Measurements from ENCODE around the gene TGDS. TPM values are rescaled to one million over a fixed set of nuclear protein-coding genes. Genes with fewer than 3 reads are reported as not detected.
A peak's percentile ranks its signal among the peaks of the same experiment; 100 is the strongest.

Gene TGDS
- total and polyA plus RNA-seq, 2 of the 8 experiments (the other 6 are each of a cell fraction or from before 2014, with no cell fraction given) = 11.6 to 11.8 TPM

DNA sequence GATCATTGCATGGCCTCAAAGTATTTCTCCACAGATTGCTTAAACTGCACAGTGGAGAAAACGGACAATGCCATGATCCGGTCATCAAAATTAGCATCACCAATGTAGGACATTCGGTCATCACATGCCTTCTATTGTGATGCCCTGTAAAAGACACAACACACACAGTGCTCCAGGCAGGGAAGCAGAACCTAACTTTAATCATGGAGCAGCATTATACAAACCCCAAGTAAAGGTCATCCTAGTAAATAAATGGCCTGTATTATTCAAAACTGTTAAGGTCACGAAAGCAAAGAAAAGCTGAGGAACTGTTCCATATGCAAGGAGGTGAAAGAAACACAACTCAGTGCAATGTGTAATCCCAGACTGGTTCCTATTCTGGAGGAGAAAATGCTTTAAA, 42.2 kb downstream of the TGDS start:
- Histone ChIP-seq H3K4me3 (ENCODE audit: extremely low read depth in 1 of 4, insufficient read depth in 2 of 4, low read depth in 3 of 4, low read length in 4 of 4) (no peak overlapping the region), H3K79me2 (ENCODE audit: control insufficient read depth in 1 of 2, insufficient read depth in 2 of 2, low read length in 2 of 2) (no peaks in the 10 kb centered on the region), H2BK5ac (ENCODE audit: low read depth, low read length) (no peak overlapping the region), H3K79me1 (ENCODE audit: low read depth, low read length) (no peaks in the 10 kb centered on the region), H3K23ac (ENCODE audit: insufficient read length) (no peak overlapping the region), H4K5ac (ENCODE audit: insufficient read length, low read depth, low read length) (no peak overlapping the region), H3K56ac (replicated peaks; ENCODE audit: insufficient read length, low read depth, low read length) (no peak overlapping the region), H2BK120ac (replicated peaks; ENCODE audit: low read depth, low read length) (no peak overlapping the region), H2BK12ac (ENCODE audit: low read depth, low read length) (no peak overlapping the region), H3K4me2 (ENCODE audit: insufficient read depth in 1 of 2, low read depth in 2 of 2, low read length in 2 of 2) (no peak overlapping the region), H4K8ac (ENCODE audit: extremely low read depth, insufficient read depth, low read length) (no peak overlapping the region), H3K9me3 (ENCODE audit: insufficient read depth in 2 of 2, low read depth in 1 of 2, low read length in 1 of 2) (no peaks in the 10 kb centered on the region; a peak in 1 of 4 replicates), H4K91ac (replicated peaks; ENCODE audit: insufficient read length, low read length) (no peak overlapping the region), H3K36me3 (ENCODE audit: control insufficient read depth in 2 of 4, insufficient read depth in 4 of 4, low read length in 3 of 4) (no peaks in the 10 kb centered on the region), H3K4me1 (replicated peaks in 1 of 4; ENCODE audit: control insufficient read depth in 3 of 4, insufficient read depth in 4 of 4, low read length in 3 of 4) (no peaks in the 10 kb centered on the region), H3K14ac (ENCODE audit: insufficient read length) (no peak overlapping the region), H3K23me2 (ENCODE audit: low read depth, low read length) (peaks cover 4% of the 10 kb centered on the region), H3K27ac (ENCODE audit: low read depth, low read length) (no peak overlapping the region), H2AFZ (ENCODE audit: low read length) (0 out of 2 replicates have a peak overlapping the region, but pooled peaks have one; percentile 35), H3K27me3 (replicated peaks in 1 of 4; ENCODE audit: control insufficient read depth in 3 of 4, extremely low read depth in 1 of 4, insufficient read depth in 3 of 4, low read length in 3 of 4) (no peaks in the 10 kb centered on the region; a peak in 1 of 7 replicates), H2AK5ac (ENCODE audit: low read depth, low read length) (no peak overlapping the region), H3K4ac (replicated peaks; ENCODE audit: insufficient read length, low read depth, low read length) (no peak overlapping the region), H3K9ac (replicated peaks in 1 of 4; ENCODE audit: extremely low read depth in 1 of 4, low read depth in 3 of 4, low read length in 3 of 4) (0 out of 7 replicates have a peak overlapping the region, but pooled peaks of 1 of the 4 experiments have one; percentile 11), H2BK15ac (ENCODE audit: low read length) (no peak overlapping the region), H3K18ac (ENCODE audit: extremely low read depth, low read length) (no peak overlapping the region), H2BK20ac (ENCODE audit: low read length) (no peak overlapping the region), H4K20me1 (replicated peaks in 1 of 2; ENCODE audit: control insufficient read depth in 1 of 2, insufficient read depth in 2 of 2, low read length in 2 of 2) (no peaks in the 10 kb centered on the region)
- DNase-seq (ENCODE audit: low read depth in 1 of 2, low spot score in 2 of 2) = no peak
- TF ChIP-seq EZH2 (IDR thresholded peaks at IDR 0.05; ENCODE audit: low read depth, low read length, severe bottlenecking) (no peak), KDM4A (IDR thresholded peaks at IDR 0.05; ENCODE audit: low read depth, low read length, severe bottlenecking) (no peak), ASH2L (IDR thresholded peaks at IDR 0.05; ENCODE audit: low read length) (no peak), SIX5 (IDR thresholded peaks at IDR 0.05; ENCODE audit: low read depth, low read length) (no peak), YY1 (IDR thresholded peaks at IDR 0.05; ENCODE audit: low read depth, low read length) (no peak)
- 84% methylated on average over 4 of the region's 4 CpGs; no CpG with 5 or more reads in 1 of the 2 experiments for WGBS, 2 experiments (ENCODE audit: extremely low coverage in 1 of 2, insufficient coverage in 1 of 2, insufficient read length in 1 of 2, insufficient replicate concordance in 2 of 2, low coverage in 1 of 2, low lambda C conversion rate in 2 of 2, missing lambda C conversion rate in 1 of 2)
- POLR2A ChIA-PET (ENCODE audit: partially characterized antibody) = no interaction called here
- CTCF ChIA-PET (ENCODE audit: partially characterized antibody) = no interaction called here
- no peak for FAIRE-seq

Measured in H1 (cell line).